Gastrocnemius medialis (tissue), 4 donors: ENCODE measurements around the gene ZNF470. TPM values are rescaled to one million over a fixed set of nuclear protein-coding genes. Genes with fewer than 3 reads are reported as not detected.

Experiments used
- ATAC-seq, 2 donors: fragments of 150-250 bp; one replicate each; pipeline ENCODE4 v1.9.1; 2016
- DNase-seq, 2 donors: peaks; one replicate each; pipeline ENCODE4 v3.0.0-alpha.2; 2019
- H3K27ac ChIP-seq, 4 donors: fragments of 200-600 bp; sonication (generic); 1 replicate in 1 of 4; 2 replicates in 3 of 4; pipeline ENCODE4 v1.5.1; 2016 to 2018; ENCODE audit warnings: mild to moderate bottlenecking in 2 of 4, moderate library complexity in 1 of 4
- H3K27me3 ChIP-seq, 3 donors: fragments of 200-600 bp; sonication (generic) in 2 of 3; 1 replicate in 1 of 3; 2 replicates in 2 of 3; pipeline versions ENCODE4 v1.5.1 to v1.6.0; 2016 to 2019; ENCODE audit warnings: mild to moderate bottlenecking in 1 of 3, moderate library complexity in 1 of 3
- H3K36me3 ChIP-seq, 2 donors: fragments of 200-600 bp; sonication (generic) in 1 of 2; one replicate each; pipeline ENCODE4 v1.5.1; 2017 to 2018
- H3K4me1 ChIP-seq, 2 donors: fragments of 200-600 bp; sonication (generic) in 1 of 2; one replicate each; pipeline ENCODE4 v1.5.1; 2016 to 2017; ENCODE audit warnings: mild to moderate bottlenecking in 2 of 2
- H3K4me3 ChIP-seq, 4 donors: fragments of 200-600 bp; sonication (generic) in 3 of 4; 1 replicate in 1 of 4; 2 replicates in 3 of 4; pipeline ENCODE4 v1.5.1; 2016 to 2019; ENCODE audit warnings: mild to moderate bottlenecking in 2 of 4
- H3K9me3 ChIP-seq, 3 donors: fragments of 200-600 bp; sonication (generic) in 2 of 3; 1 replicate in 1 of 3; 2 replicates in 2 of 3; pipeline ENCODE4 v1.5.1; 2016 to 2019
- CTCF ChIP-seq, 5 experiments: fragments of 450-650 bp in 3 of 5; fragments of 200-600 bp in 2 of 5; sonication (generic) in 2 of 5; IDR thresholded peaks in 4 of 5; conservative IDR thresholded peaks in 1 of 5; 1 replicate in 4 of 5; 2 replicates in 1 of 5; pipeline ENCODE4 v1.5.1; 2016 to 2019; ENCODE audit warnings: antibody characterized with exemption in 5 of 5, mild to moderate bottlenecking in 3 of 5, moderate library complexity in 3 of 5
- POLR2A ChIP-seq, 2 donors: fragments of 450-650 bp; IDR thresholded peaks; one replicate each; pipeline ENCODE4 v1.6.1; 2017; ENCODE audit warnings: antibody characterized with exemption in 2 of 2, mild to moderate bottlenecking in 2 of 2, moderate library complexity in 2 of 2
- in situ Hi-C, 4 donors: fragments of 200-750 bp; cut with MboI; loops; one replicate each; pipeline versions ENCODE4 v1.15.0 to v1.8.0; 2017; ENCODE audit warnings: low sequenced_read_pairs in 4 of 4
- intact Hi-C: fragments of 100-400 bp; cut with DNase I; formaldehyde crosslinking; loops from one replicate; pipeline ENCODE4 v1.15.1; 2023; ENCODE audit warnings: low total_unique reads
- total RNA-seq, 4 donors: library from RNA; depleted of rRNA; stranded (reverse); fragments of >200 nt; gene quantifications; one replicate each; pipeline versions ENCODE4 v1.1.0 to v1.2.3, GENCODE V29; 2016

Gene ZNF470
- total RNA-seq, 4 donors from 2014 or later, result 0.32 to 2.0 (median 0.83) TPM

- intact Hi-C loops, result no loop called here
- DNase-seq (no peak), ATAC-seq (no peak)
Observed at GRCh38 chr19:56577719-56578602, 10.7 kb downstream of the ZNF470 start.

GRCh38 chr19:56594446-56594782 is 27.1 kb downstream of the ZNF470 start:
- Histone ChIP-seq H3K4me3 (peak overlapping the region; percentile 73 to 98 (median 84)), H3K9me3 (no peaks in the 10 kb centered on the region), H3K27ac (peak overlapping the region in 2 of 4 donors; percentile 77 to 82), H3K4me1 (peaks cover 12 to 18% of the 10 kb centered on the region in 2 donors), H3K36me3 (no peaks in the 10 kb centered on the region), H3K27me3 (no peaks in the 10 kb centered on the region)
- DNase-seq, result no peak
- in situ Hi-C loops, result no loop called here
- TF ChIP-seq POLR2A (IDR thresholded peaks at IDR 0.05), result no peak
- no peak for TF ChIP-seq CTCF (IDR thresholded peaks at IDR 0.05 in 4 of 5, conservative IDR thresholded peaks at IDR 0.05 in 1 of 5)
- ATAC-seq, result no peak
- intact Hi-C loops, result loop anchor here (2.0 to 10.0 kb wide), 5 partner anchors 76 to 450 kb away; partner anchors contain the start of genes ZNF444, ZNF471, ZNF582 and ZNF835

More at GRCh38 chr19:56577719-56578602, 10.7 kb downstream of the ZNF470 start:
- no peak for TF ChIP-seq CTCF (IDR thresholded peaks at IDR 0.05 in 4 of 5, conservative IDR thresholded peaks at IDR 0.05 in 1 of 5)
- TF ChIP-seq POLR2A (IDR thresholded peaks at IDR 0.05), result no peak
- Histone ChIP-seq H3K4me1 (no peaks in the 10 kb centered on the region), H3K27ac (no peak overlapping the region), H3K36me3 (peaks cover 15 to 98% of the 10 kb centered on the region in 2 donors), H3K4me3 (no peak overlapping the region), H3K9me3 (peaks cover 33 to 95% (median 71%) of the 10 kb centered on the region in 3 donors), H3K27me3 (peaks cover 0 to 4% (median 0%) of the 10 kb centered on the region in 3 donors)
- in situ Hi-C loops, result no loop called here

- Histone ChIP-seq H3K27me3 (no peaks in the 10 kb centered on the region), H3K9me3 (no peaks in the 10 kb centered on the region), H3K4me3 (peak within 1 kb of the TSS; percentile 73 to 98 (median 84)), H3K27ac (peak within 1 kb of the TSS; percentile 76 to 82 (median 78)), H3K4me1 (peaks cover 12 to 18% of the 10 kb centered on the region in 2 donors), H3K36me3 (no peaks in the 10 kb centered on the region)
- DNase-seq (peak; percentile 71 to 75), ATAC-seq (peak; percentile 77 to 90)
- no peak for TF ChIP-seq CTCF (IDR thresholded peaks at IDR 0.05 in 4 of 5, conservative IDR thresholded peaks at IDR 0.05 in 1 of 5)
- peak in 1 of 2 donors; percentile 28 for TF ChIP-seq POLR2A (IDR thresholded peaks at IDR 0.05)
- intact Hi-C loops, result loop anchor here (1.0 to 10.0 kb wide), 7 partner anchors 28 to 450 kb away; partner anchors contain the start of genes ZFP28, ZNF444, ZNF470 and ZNF471
- in situ Hi-C loops, result no loop called here
Observed at GRCh38 chr19:56594783-56595547, 27.7 kb downstream of the ZNF470 start, which contains the start of gene ZNF71. Gene ZNF71 (plus strand): TSS chr19:56595302. CDS start chr19:56601559, 6,257 bp downstream.

GRCh38 chr19:56595548-56595899 is 28.3 kb downstream of the ZNF470 start:
- Histone ChIP-seq H3K36me3 (peaks cover 0 to under 1% of the 10 kb centered on the region in 2 donors), H3K9me3 (no peaks in the 10 kb centered on the region), H3K4me1 (peaks cover 12 to 18% of the 10 kb centered on the region in 2 donors), H3K27me3 (no peaks in the 10 kb centered on the region), H3K4me3 (peak overlapping the region; percentile 73 to 98 (median 84)), H3K27ac (peak overlapping the region; percentile 76 to 82 (median 78))
- in situ Hi-C loops, result no loop called here
- intact Hi-C loops, result loop anchor here (1.0 to 10.0 kb wide), 7 partner anchors 28 to 451 kb away; partner anchors contain the start of genes ZFP28, ZNF444, ZNF470 and ZNF471
- no peak for DNase-seq
- TF ChIP-seq POLR2A (IDR thresholded peaks at IDR 0.05), result no peak
- no peak for TF ChIP-seq CTCF (IDR thresholded peaks at IDR 0.05 in 4 of 5, conservative IDR thresholded peaks at IDR 0.05 in 1 of 5)
- ATAC-seq, result no peak
